Measurements from ENCODE around the gene AQP12A.
"Not testable (repeated sequence)": the region's sequence is repeated elsewhere in the genome, so short reads cannot be mapped to it uniquely, and the experiment has no call there.

- not testable (repeated sequence) for TF ChIP-seq POLR2A, POLR2AphosphoS5 (IDR thresholded peaks at IDR 0.05)
- TF ChIP-seq, protein P1, sequence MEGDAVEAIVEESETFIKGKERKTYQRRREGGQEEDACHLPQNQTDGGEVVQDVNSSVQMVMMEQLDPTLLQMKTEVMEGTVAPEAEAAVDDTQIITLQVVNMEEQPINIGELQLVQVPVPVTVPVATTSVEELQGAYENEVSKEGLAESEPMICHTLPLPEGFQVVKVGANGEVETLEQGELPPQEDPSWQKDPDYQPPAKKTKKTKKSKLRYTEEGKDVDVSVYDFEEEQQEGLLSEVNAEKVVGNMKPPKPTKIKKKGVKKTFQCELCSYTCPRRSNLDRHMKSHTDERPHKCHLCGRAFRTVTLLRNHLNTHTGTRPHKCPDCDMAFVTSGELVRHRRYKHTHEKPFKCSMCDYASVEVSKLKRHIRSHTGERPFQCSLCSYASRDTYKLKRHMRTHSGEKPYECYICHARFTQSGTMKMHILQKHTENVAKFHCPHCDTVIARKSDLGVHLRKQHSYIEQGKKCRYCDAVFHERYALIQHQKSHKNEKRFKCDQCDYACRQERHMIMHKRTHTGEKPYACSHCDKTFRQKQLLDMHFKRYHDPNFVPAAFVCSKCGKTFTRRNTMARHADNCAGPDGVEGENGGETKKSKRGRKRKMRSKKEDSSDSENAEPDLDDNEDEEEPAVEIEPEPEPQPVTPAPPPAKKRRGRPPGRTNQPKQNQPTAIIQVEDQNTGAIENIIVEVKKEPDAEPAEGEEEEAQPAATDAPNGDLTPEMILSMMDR (IDR thresholded peaks at IDR 0.05), result not testable (repeated sequence)
Measured at GRCh38 chr2:240700616-240701015, 8.9 kb downstream of the AQP12A start.
